HepG2 (cell line): Measurements from ENCODE around the gene ARMH4. TPM values are rescaled to one million over a fixed set of nuclear protein-coding genes. Genes with fewer than 3 reads are reported as not detected.

Experiments
- ATRX ChIP-seq: sonication (generic); formaldehyde crosslinking; IDR thresholded peaks from 2 replicates; pipeline ENCODE4 v1.4.0; 2020; ENCODE audit warnings: missing genetic modification reagents, borderline replicate concordance
- GABPB1 ChIP-seq: IDR thresholded peaks from 2 replicates; pipeline ENCODE4 v1.6.1; 2016; ENCODE audit warnings: mild to moderate bottlenecking, missing genetic modification reagents, moderate library complexity, missing compliant biosample characterization
- HCFC1 ChIP-seq: fragments of 150-350 bp; IDR thresholded peaks from 2 replicates; pipeline ENCODE4 v1.6.1; 2014; ENCODE audit warnings: low read depth, low read length
- HNRNPK ChIP-seq: fragments of 200-400 bp; formaldehyde crosslinking; IDR thresholded peaks from 2 replicates; pipeline ENCODE4 v1.6.1; 2018; ENCODE audit warnings: low read length, low read depth, moderate library complexity, mild to moderate bottlenecking; ENCODE audit not compliant: poor library complexity, severe bottlenecking
- HNRNPL ChIP-seq: fragments of 200-400 bp; formaldehyde crosslinking; IDR thresholded peaks from 2 replicates; pipeline ENCODE4 v1.6.1; 2017; ENCODE audit warnings: mild to moderate bottlenecking, low read depth, low read length
- MATR3 ChIP-seq: sonication (generic); formaldehyde crosslinking; IDR thresholded peaks from 2 replicates; pipeline ENCODE4 v1.4.0; 2020; ENCODE audit warnings: missing genetic modification reagents
- MTF2 ChIP-seq: sonication (generic); formaldehyde crosslinking; IDR thresholded peaks from 2 replicates; pipeline ENCODE4 v1.5.0; 2020; ENCODE audit warnings: missing genetic modification reagents, borderline replicate concordance
- NCOR1 ChIP-seq: fragments of 200-600 bp; sonication (generic); IDR thresholded peaks from 2 replicates; pipeline ENCODE4 v1.7.0; 2017; ENCODE audit warnings: antibody characterized with exemption, low read length, borderline replicate concordance
- PHF21A ChIP-seq: sonication (generic); formaldehyde crosslinking; IDR thresholded peaks from 2 replicates; pipeline ENCODE4 v1.5.0; 2020; ENCODE audit warnings: mild to moderate bottlenecking, missing genetic modification reagents
- RNF2 ChIP-seq: fragments of 450-650 bp; conservative IDR thresholded peaks from 2 replicates; pipeline ENCODE4 v1.6.1; 2016; ENCODE audit warnings: low read depth
- SNAI1 ChIP-seq: sonication (generic); formaldehyde crosslinking; IDR thresholded peaks from 2 replicates; pipeline ENCODE4 v1.5.0; 2020; ENCODE audit warnings: mild to moderate bottlenecking, missing genetic modification reagents, borderline replicate concordance
- SP2 ChIP-seq: sonication (generic); formaldehyde crosslinking; IDR thresholded peaks from 2 replicates; pipeline ENCODE4 v1.5.1; 2020; ENCODE audit warnings: mild to moderate bottlenecking, missing genetic modification reagents
- TSC22D2 ChIP-seq: sonication (generic); formaldehyde crosslinking; IDR thresholded peaks from 2 replicates; pipeline ENCODE4 v1.5.1; 2020; ENCODE audit warnings: missing genetic modification reagents, mild to moderate bottlenecking, borderline replicate concordance
- ZFY ChIP-seq: sonication (generic); formaldehyde crosslinking; IDR thresholded peaks from 2 replicates; pipeline ENCODE4 v1.4.0; 2020; ENCODE audit warnings: missing genetic modification reagents
- ZNF660 ChIP-seq: sonication (generic); formaldehyde crosslinking; IDR thresholded peaks from 2 replicates; pipeline ENCODE4 v1.5.1; 2020; ENCODE audit warnings: mild to moderate bottlenecking, low read depth, missing genetic modification reagents, borderline replicate concordance
- ZNF883 ChIP-seq: sonication (generic); formaldehyde crosslinking; IDR thresholded peaks from 2 replicates; pipeline ENCODE4 v1.5.1; 2020; ENCODE audit warnings: mild to moderate bottlenecking, missing genetic modification reagents; ENCODE audit errors: not compliant biosample characterization
- polyA plus RNA-seq, 8 experiments: library from polyadenylated mRNA; depleted of rRNA in 3 of 8; stranded (reverse) in 7 of 8; unstranded in 1 of 8; fragments of >200 nt; fragmentation: Illumina TruSeq in 4 of 8; extraction: Trizol in 4 of 8; gene quantifications; 2 replicates each; pipeline versions ENCODE4 v1.2.1 to v1.2.3, GENCODE V29; 2011 to 2016; ENCODE audit warnings: low read depth in 4 of 8, missing spikeins in 1 of 8, mixed read lengths in 1 of 8; ENCODE audit not compliant: insufficient read depth in 1 of 8
- total RNA-seq, 5 experiments: library from RNA; depleted of rRNA; stranded (reverse); fragments of >200 nt; fragmentation: Illumina TruSeq; extraction: Trizol; gene quantifications; 2 replicates each; pipeline ENCODE4 v1.2.3, GENCODE V29; 2016; ENCODE audit warnings: low read depth in 1 of 5
- TF ChIP-seq, protein P1 (sequence below): sonication (generic); formaldehyde crosslinking; IDR thresholded peaks from 2 replicates; pipeline ENCODE4 v1.8.1; 2023; ENCODE audit warnings: mild to moderate bottlenecking, inconsistent platforms, moderate library complexity, missing genetic modification reagents, borderline replicate concordance
- TF ChIP-seq, protein P2 (sequence below): IDR thresholded peaks from 2 replicates; pipeline ENCODE4 v1.6.1; 2016; ENCODE audit warnings: missing compliant biosample characterization, missing genetic modification reagents, borderline replicate concordance
- TF ChIP-seq, protein P3 (sequence below): sonication (generic); formaldehyde crosslinking; IDR thresholded peaks from 2 replicates; pipeline ENCODE4 v1.4.0; 2020; ENCODE audit warnings: mild to moderate bottlenecking, missing genetic modification reagents
- TF ChIP-seq, protein P4 (sequence below): sonication (generic); formaldehyde crosslinking; IDR thresholded peaks from 2 replicates; pipeline ENCODE4 v1.5.1; 2020; ENCODE audit warnings: mild to moderate bottlenecking, missing genetic modification reagents, moderate library complexity

Gene ARMH4
- total and polyA plus RNA-seq, 2 of the 13 experiments (the other 11 are each of a cell fraction or from before 2014, with no cell fraction given) = 0.02 to 0.18 TPM

DNA sequence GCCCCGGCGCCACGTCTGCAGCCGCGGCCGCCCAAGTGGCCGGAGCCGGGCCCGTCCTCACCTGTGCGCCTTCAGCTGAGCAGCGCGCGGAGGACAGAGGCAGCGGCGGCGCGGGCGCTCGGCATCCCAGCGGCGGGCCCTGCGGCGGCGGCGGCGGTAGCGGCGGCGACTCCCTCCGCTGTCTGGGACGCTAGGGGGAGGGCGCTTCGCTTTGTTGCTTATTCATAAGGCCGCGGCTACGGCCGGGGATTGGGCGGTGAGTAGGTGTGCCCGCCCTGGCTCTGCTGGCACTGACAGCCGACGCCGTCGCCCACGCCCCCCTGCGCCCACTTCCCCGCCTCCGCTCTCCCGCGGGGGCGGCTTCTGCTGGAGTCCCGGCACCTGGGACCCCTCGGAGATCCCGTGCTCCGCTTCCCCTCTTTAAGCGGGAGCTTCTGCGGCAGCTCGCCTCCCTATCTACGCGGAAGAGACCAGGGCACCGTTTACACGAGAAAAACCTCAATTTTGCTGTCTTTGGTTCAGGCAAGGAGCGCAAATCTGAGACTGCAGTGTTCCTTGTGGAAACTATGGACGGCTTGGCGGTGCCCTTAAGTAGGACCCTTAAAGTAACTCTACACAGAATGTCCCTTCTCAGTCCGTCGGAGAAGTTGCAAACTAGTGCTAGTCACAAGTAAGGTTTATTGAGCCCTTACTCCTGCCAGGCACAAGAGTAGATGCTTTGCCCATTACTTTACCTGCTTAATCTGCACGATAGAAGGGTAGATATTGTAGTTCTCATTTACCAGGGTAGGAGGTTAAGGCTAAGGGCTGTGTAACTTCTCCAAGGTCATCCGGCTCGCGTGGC is at the start of gene ARMH4 (continued):
- TF ChIP-seq ATRX (CRISPR knock-in tag) = no peak
- TF ChIP-seq TSC22D2 (CRISPR knock-in tag) = no peak
- TF ChIP-seq, protein P1, sequence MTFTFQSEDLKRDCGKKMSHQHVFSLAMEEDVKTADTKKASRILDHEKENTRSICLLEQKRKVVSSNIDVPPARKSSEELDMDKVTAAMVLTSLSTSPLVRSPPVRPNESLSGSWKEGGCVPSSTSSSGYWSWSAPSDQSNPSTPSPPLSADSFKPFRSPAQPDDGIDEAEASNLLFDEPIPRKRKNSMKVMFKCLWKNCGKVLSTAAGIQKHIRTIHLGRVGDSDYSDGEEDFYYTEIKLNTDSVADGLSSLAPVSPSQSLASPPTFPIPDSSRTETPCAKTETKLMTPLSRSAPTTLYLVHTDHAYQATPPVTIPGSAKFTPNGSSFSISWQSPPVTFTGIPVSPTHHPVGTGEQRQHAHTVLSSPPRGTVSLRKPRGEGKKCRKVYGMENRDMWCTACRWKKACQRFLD (CRISPR knock-in tag) = no peak
- TF ChIP-seq ZFY (CRISPR knock-in tag) = peak; percentile 41
- no peak for TF ChIP-seq HNRNPK
- TF ChIP-seq GABPB1 (CRISPR knock-in tag) = peak; percentile 16; the same call in 1 of the 2 replicates
- no peak for TF ChIP-seq HCFC1
- TF ChIP-seq MATR3 (CRISPR knock-in tag) = no peak
- TF ChIP-seq, protein P2, sequence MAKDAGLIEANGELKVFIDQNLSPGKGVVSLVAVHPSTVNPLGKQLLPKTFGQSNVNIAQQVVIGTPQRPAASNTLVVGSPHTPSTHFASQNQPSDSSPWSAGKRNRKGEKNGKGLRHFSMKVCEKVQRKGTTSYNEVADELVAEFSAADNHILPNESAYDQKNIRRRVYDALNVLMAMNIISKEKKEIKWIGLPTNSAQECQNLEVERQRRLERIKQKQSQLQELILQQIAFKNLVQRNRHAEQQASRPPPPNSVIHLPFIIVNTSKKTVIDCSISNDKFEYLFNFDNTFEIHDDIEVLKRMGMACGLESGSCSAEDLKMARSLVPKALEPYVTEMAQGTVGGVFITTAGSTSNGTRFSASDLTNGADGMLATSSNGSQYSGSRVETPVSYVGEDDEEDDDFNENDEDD = 0 out of 2 replicates have a peak, but pooled peaks have one; percentile 29
- TF ChIP-seq RNF2 = peak; percentile 69; the same call in 1 of the 2 replicates
- TF ChIP-seq ZNF883 = no peak
- no peak for TF ChIP-seq NCOR1
- peak; percentile 4; the same call in 1 of the 2 replicates for TF ChIP-seq SP2 (CRISPR knock-in tag)
- 0 out of 2 replicates have a peak, but pooled peaks have one; percentile 11 for TF ChIP-seq MTF2 (CRISPR knock-in tag)
- TF ChIP-seq, protein P3, sequence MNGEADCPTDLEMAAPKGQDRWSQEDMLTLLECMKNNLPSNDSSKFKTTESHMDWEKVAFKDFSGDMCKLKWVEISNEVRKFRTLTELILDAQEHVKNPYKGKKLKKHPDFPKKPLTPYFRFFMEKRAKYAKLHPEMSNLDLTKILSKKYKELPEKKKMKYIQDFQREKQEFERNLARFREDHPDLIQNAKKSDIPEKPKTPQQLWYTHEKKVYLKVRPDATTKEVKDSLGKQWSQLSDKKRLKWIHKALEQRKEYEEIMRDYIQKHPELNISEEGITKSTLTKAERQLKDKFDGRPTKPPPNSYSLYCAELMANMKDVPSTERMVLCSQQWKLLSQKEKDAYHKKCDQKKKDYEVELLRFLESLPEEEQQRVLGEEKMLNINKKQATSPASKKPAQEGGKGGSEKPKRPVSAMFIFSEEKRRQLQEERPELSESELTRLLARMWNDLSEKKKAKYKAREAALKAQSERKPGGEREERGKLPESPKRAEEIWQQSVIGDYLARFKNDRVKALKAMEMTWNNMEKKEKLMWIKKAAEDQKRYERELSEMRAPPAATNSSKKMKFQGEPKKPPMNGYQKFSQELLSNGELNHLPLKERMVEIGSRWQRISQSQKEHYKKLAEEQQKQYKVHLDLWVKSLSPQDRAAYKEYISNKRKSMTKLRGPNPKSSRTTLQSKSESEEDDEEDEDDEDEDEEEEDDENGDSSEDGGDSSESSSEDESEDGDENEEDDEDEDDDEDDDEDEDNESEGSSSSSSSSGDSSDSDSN = peak; percentile 84
- TF ChIP-seq PHF21A (CRISPR knock-in tag) = 0 out of 2 replicates have a peak, but pooled peaks have one; percentile 29
- TF ChIP-seq, protein P4, sequence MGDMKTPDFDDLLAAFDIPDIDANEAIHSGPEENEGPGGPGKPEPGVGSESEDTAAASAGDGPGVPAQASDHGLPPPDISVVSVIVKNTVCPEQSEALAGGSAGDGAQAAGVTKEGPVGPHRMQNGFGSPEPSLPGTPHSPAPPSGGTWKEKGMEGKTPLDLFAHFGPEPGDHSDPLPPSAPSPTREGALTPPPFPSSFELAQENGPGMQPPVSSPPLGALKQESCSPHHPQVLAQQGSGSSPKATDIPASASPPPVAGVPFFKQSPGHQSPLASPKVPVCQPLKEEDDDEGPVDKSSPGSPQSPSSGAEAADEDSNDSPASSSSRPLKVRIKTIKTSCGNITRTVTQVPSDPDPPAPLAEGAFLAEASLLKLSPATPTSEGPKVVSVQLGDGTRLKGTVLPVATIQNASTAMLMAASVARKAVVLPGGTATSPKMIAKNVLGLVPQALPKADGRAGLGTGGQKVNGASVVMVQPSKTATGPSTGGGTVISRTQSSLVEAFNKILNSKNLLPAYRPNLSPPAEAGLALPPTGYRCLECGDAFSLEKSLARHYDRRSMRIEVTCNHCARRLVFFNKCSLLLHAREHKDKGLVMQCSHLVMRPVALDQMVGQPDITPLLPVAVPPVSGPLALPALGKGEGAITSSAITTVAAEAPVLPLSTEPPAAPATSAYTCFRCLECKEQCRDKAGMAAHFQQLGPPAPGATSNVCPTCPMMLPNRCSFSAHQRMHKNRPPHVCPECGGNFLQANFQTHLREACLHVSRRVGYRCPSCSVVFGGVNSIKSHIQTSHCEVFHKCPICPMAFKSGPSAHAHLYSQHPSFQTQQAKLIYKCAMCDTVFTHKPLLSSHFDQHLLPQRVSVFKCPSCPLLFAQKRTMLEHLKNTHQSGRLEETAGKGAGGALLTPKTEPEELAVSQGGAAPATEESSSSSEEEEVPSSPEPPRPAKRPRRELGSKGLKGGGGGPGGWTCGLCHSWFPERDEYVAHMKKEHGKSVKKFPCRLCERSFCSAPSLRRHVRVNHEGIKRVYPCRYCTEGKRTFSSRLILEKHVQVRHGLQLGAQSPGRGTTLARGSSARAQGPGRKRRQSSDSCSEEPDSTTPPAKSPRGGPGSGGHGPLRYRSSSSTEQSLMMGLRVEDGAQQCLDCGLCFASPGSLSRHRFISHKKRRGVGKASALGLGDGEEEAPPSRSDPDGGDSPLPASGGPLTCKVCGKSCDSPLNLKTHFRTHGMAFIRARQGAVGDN = 0 out of 2 replicates have a peak, but pooled peaks have one; percentile 10
- no peak for TF ChIP-seq SNAI1 (CRISPR knock-in tag)
- no peak for TF ChIP-seq ZNF660 (CRISPR knock-in tag)
- no peak for TF ChIP-seq HNRNPL
